Measurements from ENCODE around the gene SIPA1L3.

SIPA1L3 gene

GRCh38 chr19:38197937-38198704 lies 291.1 kb downstream of the SIPA1L3 start:
- Mint-ChIP-seq H3K9me3 (peaks cover 7% of the 10 kb centered on the region), H3K27ac (no peak overlapping the region), H3K4me3 (no peak overlapping the region), H3K27me3 (no peaks in the 10 kb centered on the region), H3K4me1 (ENCODE audit: low read depth) (peaks cover 7% of the 10 kb centered on the region), H3K36me3 (ENCODE audit: low read depth) (peaks cover 97% of the 10 kb centered on the region)
- intact Hi-C loops (cut with micrococcal nuclease), result no loop called here

- H3K27me3 Mint-ChIP-seq, result no peaks in the 10 kb centered on the region
- H3K4me3 Mint-ChIP-seq, result no peak overlapping the region
- peaks cover 97% of the 10 kb centered on the region for H3K36me3 Mint-ChIP-seq (ENCODE audit: low read depth)
- intact Hi-C loops (cut with micrococcal nuclease), result no loop called here
- no peak overlapping the region for H3K27ac Mint-ChIP-seq
- H3K9me3 Mint-ChIP-seq, result peaks cover 7% of the 10 kb centered on the region
- peaks cover 7% of the 10 kb centered on the region for H3K4me1 Mint-ChIP-seq (ENCODE audit: low read depth)
Observed at GRCh38 chr19:38199340-38199739, 292.3 kb downstream of the SIPA1L3 start.

GRCh38 chr19:38201731-38202130 lies 294.7 kb downstream of the SIPA1L3 start:
- Mint-ChIP-seq H3K9me3 (no peaks in the 10 kb centered on the region), H3K4me3 (no peak overlapping the region), H3K4me1 (ENCODE audit: low read depth) (peaks cover 7% of the 10 kb centered on the region), H3K36me3 (ENCODE audit: low read depth) (peaks cover 97% of the 10 kb centered on the region), H3K27me3 (no peaks in the 10 kb centered on the region), H3K27ac (no peak overlapping the region)
- intact Hi-C loops (cut with micrococcal nuclease), result no loop called here

GRCh38 chr19:38202504-38202903 lies 295.5 kb downstream of the SIPA1L3 start:
- no peak overlapping the region for H3K4me3 Mint-ChIP-seq
- intact Hi-C loops (cut with micrococcal nuclease), result no loop called here
- peaks cover 7% of the 10 kb centered on the region for H3K4me1 Mint-ChIP-seq (ENCODE audit: low read depth)
- no peak overlapping the region for H3K27ac Mint-ChIP-seq
- H3K36me3 Mint-ChIP-seq (ENCODE audit: low read depth), result peaks cover 96% of the 10 kb centered on the region
- no peaks in the 10 kb centered on the region for H3K27me3 Mint-ChIP-seq
- H3K9me3 Mint-ChIP-seq, result no peaks in the 10 kb centered on the region

GRCh38 chr19:38203197-38203596 lies 296.2 kb downstream of the SIPA1L3 start:
- Mint-ChIP-seq H3K4me3 (no peak overlapping the region), H3K27me3 (peaks cover under 1% of the 10 kb centered on the region), H3K9me3 (no peaks in the 10 kb centered on the region), H3K27ac (no peak overlapping the region), H3K4me1 (ENCODE audit: low read depth) (peaks cover 7% of the 10 kb centered on the region), H3K36me3 (ENCODE audit: low read depth) (peaks cover 93% of the 10 kb centered on the region)
- intact Hi-C loops (cut with micrococcal nuclease), result no loop called here

GRCh38 chr19:38204096-38204495 lies 297.1 kb downstream of the SIPA1L3 start:
- H3K27ac Mint-ChIP-seq, result no peak overlapping the region

GRCh38 chr19:38204728-38205127 lies 297.7 kb downstream of the SIPA1L3 start:
- no peak overlapping the region for H3K27ac Mint-ChIP-seq
- H3K27me3 Mint-ChIP-seq, result peaks cover 15% of the 10 kb centered on the region
- intact Hi-C loops (cut with micrococcal nuclease), result no loop called here

More at GRCh38 chr19:38204096-38204495, 297.1 kb downstream of the SIPA1L3 start:
- Mint-ChIP-seq H3K9me3 (no peaks in the 10 kb centered on the region), H3K27me3 (peaks cover 9% of the 10 kb centered on the region), H3K36me3 (ENCODE audit: low read depth) (peaks cover 88% of the 10 kb centered on the region), H3K4me1 (ENCODE audit: low read depth) (peaks cover 7% of the 10 kb centered on the region), H3K4me3 (no peak overlapping the region)
- intact Hi-C loops (cut with micrococcal nuclease), result no loop called here

GRCh38 chr19:38206006-38206745 lies 299.2 kb downstream of the SIPA1L3 start:
- peaks cover 29% of the 10 kb centered on the region for H3K27me3 Mint-ChIP-seq
- H3K36me3 Mint-ChIP-seq (ENCODE audit: low read depth), result peaks cover 70% of the 10 kb centered on the region
- H3K9me3 Mint-ChIP-seq, result no peaks in the 10 kb centered on the region
- H3K4me3 Mint-ChIP-seq, result no peak overlapping the region
- H3K27ac Mint-ChIP-seq, result no peak overlapping the region
- intact Hi-C loops (cut with micrococcal nuclease), result no loop called here
- peaks cover 24% of the 10 kb centered on the region for H3K4me1 Mint-ChIP-seq (ENCODE audit: low read depth)

More at GRCh38 chr19:38204728-38205127, 297.7 kb downstream of the SIPA1L3 start:
- H3K4me3 Mint-ChIP-seq, result no peak overlapping the region
- peaks cover 13% of the 10 kb centered on the region for H3K4me1 Mint-ChIP-seq (ENCODE audit: low read depth)
- H3K9me3 Mint-ChIP-seq, result no peaks in the 10 kb centered on the region
- H3K36me3 Mint-ChIP-seq (ENCODE audit: low read depth), result peaks cover 82% of the 10 kb centered on the region

- peaks cover 21% of the 10 kb centered on the region for H3K4me1 Mint-ChIP-seq (ENCODE audit: low read depth)
- intact Hi-C loops (cut with micrococcal nuclease), result no loop called here
- H3K27me3 Mint-ChIP-seq, result peaks cover 36% of the 10 kb centered on the region
- H3K27ac Mint-ChIP-seq, result no peak overlapping the region
- H3K4me3 Mint-ChIP-seq, result no peak overlapping the region
- peaks cover 62% of the 10 kb centered on the region for H3K36me3 Mint-ChIP-seq (ENCODE audit: low read depth)
- H3K9me3 Mint-ChIP-seq, result no peaks in the 10 kb centered on the region
Observed at GRCh38 chr19:38206928-38207327, 299.9 kb downstream of the SIPA1L3 start.

- Mint-ChIP-seq H3K36me3 (ENCODE audit: low read depth) (peaks cover 56% of the 10 kb centered on the region), H3K27me3 (peaks cover 41% of the 10 kb centered on the region), H3K9me3 (no peaks in the 10 kb centered on the region), H3K4me1 (ENCODE audit: low read depth) (peaks cover 21% of the 10 kb centered on the region), H3K27ac (no peak overlapping the region), H3K4me3 (no peak overlapping the region)
- intact Hi-C loops (cut with micrococcal nuclease), result no loop called here
Observed at GRCh38 chr19:38207543-38207942, 300.5 kb downstream of the SIPA1L3 start.

- Mint-ChIP-seq H3K27ac (no peak overlapping the region), H3K4me3 (no peak overlapping the region), H3K27me3 (peaks cover 51% of the 10 kb centered on the region), H3K9me3 (no peaks in the 10 kb centered on the region), H3K36me3 (ENCODE audit: low read depth) (peaks cover 46% of the 10 kb centered on the region), H3K4me1 (ENCODE audit: low read depth) (peaks cover 21% of the 10 kb centered on the region)
- intact Hi-C loops (cut with micrococcal nuclease), result no loop called here
Observed at GRCh38 chr19:38208571-38208970, 301.6 kb downstream of the SIPA1L3 start.

- intact Hi-C loops (cut with micrococcal nuclease), result no loop called here
- Mint-ChIP-seq H3K4me3 (no peak overlapping the region), H3K36me3 (ENCODE audit: low read depth) (peaks cover 40% of the 10 kb centered on the region)
Observed at GRCh38 chr19:38209152-38209551, 302.1 kb downstream of the SIPA1L3 start.

GRCh38 chr19:38209671-38210457 lies 302.9 kb downstream of the SIPA1L3 start:
- Mint-ChIP-seq H3K4me3 (peak overlapping the region; percentile 25), H3K27ac (no peak overlapping the region), H3K36me3 (ENCODE audit: low read depth) (peaks cover 33% of the 10 kb centered on the region), H3K4me1 (ENCODE audit: low read depth) (peaks cover 28% of the 10 kb centered on the region), H3K27me3 (peaks cover 64% of the 10 kb centered on the region), H3K9me3 (no peaks in the 10 kb centered on the region)
- intact Hi-C loops (cut with micrococcal nuclease), result no loop called here

More at GRCh38 chr19:38209152-38209551, 302.1 kb downstream of the SIPA1L3 start:
- no peak overlapping the region for H3K27ac Mint-ChIP-seq
- no peaks in the 10 kb centered on the region for H3K9me3 Mint-ChIP-seq
- peaks cover 26% of the 10 kb centered on the region for H3K4me1 Mint-ChIP-seq (ENCODE audit: low read depth)
- H3K27me3 Mint-ChIP-seq, result peaks cover 57% of the 10 kb centered on the region

Measured in dendritic cell treated with granulocyte-macrophage colony-stimulating factor and Interleukin-4, amounts not matched to agents 40 ng/mL and 50 ng/mL, for 4 days (primary cell).